Gastrocnemius medialis (tissue), 4 donors: ENCODE results near the gene EXOSC5.

Source experiments
- POLR2A ChIP-seq, 2 donors: fragments of 450-650 bp; IDR thresholded peaks; one replicate each; pipeline ENCODE4 v1.6.1; 2017; ENCODE audit warnings: antibody characterized with exemption in 2 of 2, mild to moderate bottlenecking in 2 of 2, moderate library complexity in 2 of 2
- TF ChIP-seq, protein P1 (sequence below), 5 experiments: fragments of 450-650 bp in 3 of 5; fragments of 200-600 bp in 2 of 5; sonication (generic) in 2 of 5; IDR thresholded peaks in 4 of 5; conservative IDR thresholded peaks in 1 of 5; 1 replicate in 4 of 5; 2 replicates in 1 of 5; pipeline ENCODE4 v1.5.1; 2016 to 2019; ENCODE audit warnings: antibody characterized with exemption in 5 of 5, mild to moderate bottlenecking in 3 of 5, moderate library complexity in 3 of 5

GRCh38 chr19:41431426-41432386, 34.5 kb upstream of the EXOSC5 start:
- TF ChIP-seq, protein P1, sequence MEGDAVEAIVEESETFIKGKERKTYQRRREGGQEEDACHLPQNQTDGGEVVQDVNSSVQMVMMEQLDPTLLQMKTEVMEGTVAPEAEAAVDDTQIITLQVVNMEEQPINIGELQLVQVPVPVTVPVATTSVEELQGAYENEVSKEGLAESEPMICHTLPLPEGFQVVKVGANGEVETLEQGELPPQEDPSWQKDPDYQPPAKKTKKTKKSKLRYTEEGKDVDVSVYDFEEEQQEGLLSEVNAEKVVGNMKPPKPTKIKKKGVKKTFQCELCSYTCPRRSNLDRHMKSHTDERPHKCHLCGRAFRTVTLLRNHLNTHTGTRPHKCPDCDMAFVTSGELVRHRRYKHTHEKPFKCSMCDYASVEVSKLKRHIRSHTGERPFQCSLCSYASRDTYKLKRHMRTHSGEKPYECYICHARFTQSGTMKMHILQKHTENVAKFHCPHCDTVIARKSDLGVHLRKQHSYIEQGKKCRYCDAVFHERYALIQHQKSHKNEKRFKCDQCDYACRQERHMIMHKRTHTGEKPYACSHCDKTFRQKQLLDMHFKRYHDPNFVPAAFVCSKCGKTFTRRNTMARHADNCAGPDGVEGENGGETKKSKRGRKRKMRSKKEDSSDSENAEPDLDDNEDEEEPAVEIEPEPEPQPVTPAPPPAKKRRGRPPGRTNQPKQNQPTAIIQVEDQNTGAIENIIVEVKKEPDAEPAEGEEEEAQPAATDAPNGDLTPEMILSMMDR (IDR thresholded peaks at IDR 0.05 in 4 of 5, conservative IDR thresholded peaks at IDR 0.05 in 1 of 5), result peak; percentile 14 to 41 (median 24)
- no peak for TF ChIP-seq POLR2A (IDR thresholded peaks at IDR 0.05)
